ENCODE data around the gene DHDDS.

The DHDDS gene

GRCh38 chr1:26431979-26432695, at the start of gene DHDDS (continued):
- TF ChIP-seq ZBTB44 (tag by site-specific recombination; IDR thresholded peaks at IDR 0.05) = no peak
- TF ChIP-seq ZNF202 (tag by site-specific recombination; IDR thresholded peaks at IDR 0.05; ENCODE audit: borderline replicate concordance) = no peak
- peak; percentile 70; the same call in 1 of the 2 replicates for TF ChIP-seq ZEB2 (tag by site-specific recombination; IDR thresholded peaks at IDR 0.05)
- TF ChIP-seq ZBTB20 (tag by site-specific recombination; IDR thresholded peaks at IDR 0.05) = peak; percentile 55; the same call in 1 of the 2 replicates
- peak; percentile 80 for TF ChIP-seq EGR2 (tag by site-specific recombination; IDR thresholded peaks at IDR 0.05; ENCODE audit: low read depth)
- TF ChIP-seq ZFP41 (tag by site-specific recombination; IDR thresholded peaks at IDR 0.05; ENCODE audit: borderline replicate concordance) = no peak
- TF ChIP-seq, protein P1, sequence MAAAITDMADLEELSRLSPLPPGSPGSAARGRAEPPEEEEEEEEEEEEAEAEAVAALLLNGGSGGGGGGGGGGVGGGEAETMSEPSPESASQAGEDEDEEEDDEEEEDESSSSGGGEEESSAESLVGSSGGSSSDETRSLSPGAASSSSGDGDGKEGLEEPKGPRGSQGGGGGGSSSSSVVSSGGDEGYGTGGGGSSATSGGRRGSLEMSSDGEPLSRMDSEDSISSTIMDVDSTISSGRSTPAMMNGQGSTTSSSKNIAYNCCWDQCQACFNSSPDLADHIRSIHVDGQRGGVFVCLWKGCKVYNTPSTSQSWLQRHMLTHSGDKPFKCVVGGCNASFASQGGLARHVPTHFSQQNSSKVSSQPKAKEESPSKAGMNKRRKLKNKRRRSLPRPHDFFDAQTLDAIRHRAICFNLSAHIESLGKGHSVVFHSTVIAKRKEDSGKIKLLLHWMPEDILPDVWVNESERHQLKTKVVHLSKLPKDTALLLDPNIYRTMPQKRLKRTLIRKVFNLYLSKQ (tag by site-specific recombination; IDR thresholded peaks at IDR 0.05; ENCODE audit: borderline replicate concordance) = no peak
- TF ChIP-seq ZNF184 (tag by site-specific recombination; IDR thresholded peaks at IDR 0.05) = no peak
- no peak for TF ChIP-seq ZNF596 (tag by site-specific recombination; IDR thresholded peaks at IDR 0.05)
- TF ChIP-seq, protein P2, sequence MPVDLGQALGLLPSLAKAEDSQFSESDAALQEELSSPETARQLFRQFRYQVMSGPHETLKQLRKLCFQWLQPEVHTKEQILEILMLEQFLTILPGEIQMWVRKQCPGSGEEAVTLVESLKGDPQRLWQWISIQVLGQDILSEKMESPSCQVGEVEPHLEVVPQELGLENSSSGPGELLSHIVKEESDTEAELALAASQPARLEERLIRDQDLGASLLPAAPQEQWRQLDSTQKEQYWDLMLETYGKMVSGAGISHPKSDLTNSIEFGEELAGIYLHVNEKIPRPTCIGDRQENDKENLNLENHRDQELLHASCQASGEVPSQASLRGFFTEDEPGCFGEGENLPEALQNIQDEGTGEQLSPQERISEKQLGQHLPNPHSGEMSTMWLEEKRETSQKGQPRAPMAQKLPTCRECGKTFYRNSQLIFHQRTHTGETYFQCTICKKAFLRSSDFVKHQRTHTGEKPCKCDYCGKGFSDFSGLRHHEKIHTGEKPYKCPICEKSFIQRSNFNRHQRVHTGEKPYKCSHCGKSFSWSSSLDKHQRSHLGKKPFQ (tag by site-specific recombination; IDR thresholded peaks at IDR 0.05) = peak; percentile 62; the same call in 1 of the 2 replicates
- TF ChIP-seq ZNF155 (tag by site-specific recombination; IDR thresholded peaks at IDR 0.05) = no peak
- no peak for TF ChIP-seq ZNF621 (tag by site-specific recombination; IDR thresholded peaks at IDR 0.05)
- no peak for TF ChIP-seq GLI2 (tag by site-specific recombination; IDR thresholded peaks at IDR 0.05; ENCODE audit: borderline replicate concordance, low read depth)
- peak; percentile 95; the same call in 1 of the 2 replicates for TF ChIP-seq ZXDB (tag by site-specific recombination; IDR thresholded peaks at IDR 0.05)
- peak; percentile 96 for TF ChIP-seq SP2 (tag by site-specific recombination; IDR thresholded peaks at IDR 0.05)
- TF ChIP-seq, protein P3, sequence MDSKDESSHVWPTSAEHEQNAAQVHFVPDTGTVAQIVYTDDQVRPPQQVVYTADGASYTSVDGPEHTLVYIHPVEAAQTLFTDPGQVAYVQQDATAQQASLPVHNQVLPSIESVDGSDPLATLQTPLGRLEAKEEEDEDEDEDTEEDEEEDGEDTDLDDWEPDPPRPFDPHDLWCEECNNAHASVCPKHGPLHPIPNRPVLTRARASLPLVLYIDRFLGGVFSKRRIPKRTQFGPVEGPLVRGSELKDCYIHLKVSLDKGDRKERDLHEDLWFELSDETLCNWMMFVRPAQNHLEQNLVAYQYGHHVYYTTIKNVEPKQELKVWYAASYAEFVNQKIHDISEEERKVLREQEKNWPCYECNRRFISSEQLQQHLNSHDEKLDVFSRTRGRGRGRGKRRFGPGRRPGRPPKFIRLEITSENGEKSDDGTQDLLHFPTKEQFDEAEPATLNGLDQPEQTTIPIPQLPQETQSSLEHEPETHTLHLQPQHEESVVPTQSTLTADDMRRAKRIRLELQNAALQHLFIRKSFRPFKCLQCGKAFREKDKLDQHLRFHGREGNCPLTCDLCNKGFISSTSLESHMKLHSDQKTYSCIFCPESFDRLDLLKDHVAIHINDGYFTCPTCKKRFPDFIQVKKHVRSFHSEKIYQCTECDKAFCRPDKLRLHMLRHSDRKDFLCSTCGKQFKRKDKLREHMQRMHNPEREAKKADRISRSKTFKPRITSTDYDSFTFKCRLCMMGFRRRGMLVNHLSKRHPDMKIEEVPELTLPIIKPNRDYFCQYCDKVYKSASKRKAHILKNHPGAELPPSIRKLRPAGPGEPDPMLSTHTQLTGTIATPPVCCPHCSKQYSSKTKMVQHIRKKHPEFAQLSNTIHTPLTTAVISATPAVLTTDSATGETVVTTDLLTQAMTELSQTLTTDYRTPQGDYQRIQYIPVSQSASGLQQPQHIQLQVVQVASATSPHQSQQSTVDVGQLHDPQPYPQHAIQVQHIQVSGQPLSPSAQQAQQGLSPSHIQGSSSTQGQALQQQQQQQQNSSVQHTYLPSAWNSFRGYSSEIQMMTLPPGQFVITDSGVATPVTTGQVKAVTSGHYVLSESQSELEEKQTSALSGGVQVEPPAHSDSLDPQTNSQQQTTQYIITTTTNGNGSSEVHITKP (tag by site-specific recombination; IDR thresholded peaks at IDR 0.05) = peak; percentile 90
- no peak for TF ChIP-seq ZNF530 (tag by site-specific recombination; IDR thresholded peaks at IDR 0.05; ENCODE audit: low read depth)
- TF ChIP-seq GLIS1 (tag by site-specific recombination; IDR thresholded peaks at IDR 0.05) = peak; percentile 88
- TF ChIP-seq, protein P4, sequence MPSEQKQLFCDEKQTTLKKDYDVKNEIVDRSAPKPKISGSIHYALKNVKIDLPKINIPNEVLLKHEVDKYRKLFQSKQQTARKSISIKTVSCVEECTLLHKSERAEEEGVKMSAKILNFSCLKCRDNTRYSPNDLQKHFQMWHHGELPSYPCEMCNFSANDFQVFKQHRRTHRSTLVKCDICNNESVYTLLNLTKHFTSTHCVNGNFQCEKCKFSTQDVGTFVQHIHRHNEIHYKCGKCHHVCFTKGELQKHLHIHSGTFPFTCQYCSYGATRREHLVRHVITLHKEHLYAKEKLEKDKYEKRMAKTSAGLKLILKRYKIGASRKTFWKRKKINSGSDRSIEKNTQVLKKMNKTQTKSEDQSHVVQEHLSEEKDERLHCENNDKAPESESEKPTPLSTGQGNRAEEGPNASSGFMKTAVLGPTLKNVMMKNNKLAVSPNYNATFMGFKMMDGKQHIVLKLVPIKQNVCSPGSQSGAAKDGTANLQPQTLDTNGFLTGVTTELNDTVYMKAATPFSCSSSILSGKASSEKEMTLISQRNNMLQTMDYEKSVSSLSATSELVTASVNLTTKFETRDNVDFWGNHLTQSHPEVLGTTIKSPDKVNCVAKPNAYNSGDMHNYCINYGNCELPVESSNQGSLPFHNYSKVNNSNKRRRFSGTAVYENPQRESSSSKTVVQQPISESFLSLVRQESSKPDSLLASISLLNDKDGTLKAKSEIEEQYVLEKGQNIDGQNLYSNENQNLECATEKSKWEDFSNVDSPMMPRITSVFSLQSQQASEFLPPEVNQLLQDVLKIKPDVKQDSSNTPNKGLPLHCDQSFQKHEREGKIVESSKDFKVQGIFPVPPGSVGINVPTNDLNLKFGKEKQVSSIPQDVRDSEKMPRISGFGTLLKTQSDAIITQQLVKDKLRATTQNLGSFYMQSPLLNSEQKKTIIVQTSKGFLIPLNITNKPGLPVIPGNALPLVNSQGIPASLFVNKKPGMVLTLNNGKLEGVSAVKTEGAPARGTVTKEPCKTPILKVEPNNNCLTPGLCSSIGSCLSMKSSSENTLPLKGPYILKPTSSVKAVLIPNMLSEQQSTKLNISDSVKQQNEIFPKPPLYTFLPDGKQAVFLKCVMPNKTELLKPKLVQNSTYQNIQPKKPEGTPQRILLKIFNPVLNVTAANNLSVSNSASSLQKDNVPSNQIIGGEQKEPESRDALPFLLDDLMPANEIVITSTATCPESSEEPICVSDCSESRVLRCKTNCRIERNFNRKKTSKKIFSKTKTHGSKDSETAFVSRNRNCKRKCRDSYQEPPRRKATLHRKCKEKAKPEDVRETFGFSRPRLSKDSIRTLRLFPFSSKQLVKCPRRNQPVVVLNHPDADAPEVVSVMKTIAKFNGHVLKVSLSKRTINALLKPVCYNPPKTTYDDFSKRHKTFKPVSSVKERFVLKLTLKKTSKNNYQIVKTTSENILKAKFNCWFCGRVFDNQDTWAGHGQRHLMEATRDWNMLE (tag by site-specific recombination; conservative IDR thresholded peaks at IDR 0.05; ENCODE audit: low read depth) = 0 out of 2 replicates have a peak, but pooled peaks have one; percentile 23
- no peak for TF ChIP-seq ZNF488 (tag by site-specific recombination; IDR thresholded peaks at IDR 0.05)
- TF ChIP-seq ZBTB8A (tag by site-specific recombination; IDR thresholded peaks at IDR 0.05) = peak; percentile 94

Measured in HEK293 (cell line).